T-cell (primary cell): Measurements from ENCODE around the gene ARMS2. TPM values are rescaled to one million over a fixed set of nuclear protein-coding genes. Genes with fewer than 3 reads are reported as not detected.

Experiments used
- ATAC-seq, 4 experiments: fragments of 200-7000 bp in 3 of 4; fragments of 150-1000 bp in 1 of 4; cut with Tn5 transposase; replicated peaks in 1 of 4; 1 replicate in 3 of 4; 2 replicates in 1 of 4; pipeline ENCODE4 v1.10.0; 2021; ENCODE audit warnings: moderate library complexity in 3 of 4, mild to moderate bottlenecking in 2 of 4, moderate number of reproducible peaks in 1 of 4
- CTCF ChIA-PET, 2 donors: fragments of 300-600 bp; sonication (Branson Sonifier 250); formaldehyde crosslinking; loops; one replicate each; lab custom pipeline; 2022; ENCODE audit warnings: antibody characterized with exemption in 2 of 2; lab: Charles Lee
- POLR2A ChIA-PET, 2 donors: fragments of 300-600 bp; sonication (Branson Sonifier 250); formaldehyde crosslinking; loops; one replicate each; lab custom pipeline; 2022; ENCODE audit warnings: antibody characterized with exemption in 2 of 2; lab: Charles Lee
- DNase-seq, 35 experiments: peaks; one replicate each; pipeline versions ENCODE4 v3.0.0 to v3.0.0-alpha.2; 2013 to 2023
- H3K27ac ChIP-seq: one replicate; pipeline ENCODE4 v1.5.1; 2013; ENCODE audit warnings: low read length
- H3K27me3 ChIP-seq, 2 experiments: replicated peaks in 1 of 2; 1 replicate in 1 of 2; 2 replicates in 1 of 2; pipeline versions ENCODE4 v1.6.1 to v1.7.0; 2013; ENCODE audit warnings: low read length in 1 of 2, mixed read lengths in 1 of 2; ENCODE audit not compliant: control insufficient read depth in 2 of 2, insufficient read depth in 2 of 2; ENCODE audit errors: extremely low read depth in 1 of 2
- H3K36me3 ChIP-seq, 2 donors: 1 replicate in 1 of 2; 2 replicates in 1 of 2; pipeline versions ENCODE4 v1.6.1 to v1.7.0; 2013; ENCODE audit warnings: low read length in 1 of 2; ENCODE audit not compliant: control insufficient read depth in 2 of 2, insufficient read depth in 1 of 2; ENCODE audit errors: extremely low read depth in 1 of 2
- H3K4me1 ChIP-seq, 2 experiments: 1 replicate in 1 of 2; 2 replicates in 1 of 2; pipeline versions ENCODE4 v1.6.1 to v1.7.0; 2013; ENCODE audit warnings: low read length in 2 of 2, mixed read lengths in 1 of 2; ENCODE audit not compliant: insufficient read depth in 2 of 2, control insufficient read depth in 1 of 2; ENCODE audit errors: extremely low read depth in 1 of 2
- H3K4me3 ChIP-seq, 2 donors: 1 replicate in 1 of 2; 2 replicates in 1 of 2; pipeline versions ENCODE4 v1.5.1 to v1.7.0; 2013; ENCODE audit warnings: mild to moderate bottlenecking in 2 of 2, low read length in 1 of 2, moderate library complexity in 1 of 2; ENCODE audit not compliant: control insufficient read depth in 1 of 2; ENCODE audit errors: extremely low read depth in 1 of 2
- H3K9me3 ChIP-seq: 2 replicates; pipeline ENCODE4 v1.7.0; 2013
- H3K27ac Mint-ChIP-seq, 2 donors: one replicate each; pipeline ENCODE4 v1.8.0; 2020 to 2021; ENCODE audit warnings: mild to moderate bottlenecking in 2 of 2, mixed read lengths in 2 of 2
- H3K27me3 Mint-ChIP-seq, 2 donors: one replicate each; pipeline ENCODE4 v1.8.0; 2021 to 2022; ENCODE audit warnings: mixed read lengths in 2 of 2
- H3K36me3 Mint-ChIP-seq: one replicate; pipeline ENCODE4 v1.8.0; 2021; ENCODE audit warnings: mixed read lengths
- H3K4me1 Mint-ChIP-seq, 3 donors: one replicate each; pipeline ENCODE4 v1.8.0; 2020 to 2022; ENCODE audit warnings: mixed read lengths in 3 of 3, mild to moderate bottlenecking in 1 of 3
- H3K4me3 Mint-ChIP-seq, 3 donors: one replicate each; pipeline ENCODE4 v1.8.0; 2020 to 2022; ENCODE audit warnings: mild to moderate bottlenecking in 3 of 3, mixed read lengths in 3 of 3, moderate library complexity in 3 of 3
- H3K9me3 Mint-ChIP-seq, 3 donors: one replicate each; pipeline ENCODE4 v1.8.0; 2020 to 2022; ENCODE audit warnings: mixed read lengths in 3 of 3
- WGBS: methylation state at CpG from one replicate; pipeline ENCODE4 v1.1.5; 2013; ENCODE audit warnings: missing lambda C conversion rate; ENCODE audit not compliant: insufficient coverage; 5-methylcytosine and 5-hydroxymethylcytosine counted together
- total RNA-seq, 35 experiments: library from RNA in 6 of 35; stranded (reverse) in 6 of 35; fragments of 120-200 nt in 1 of 35; gene quantifications; one replicate each; pipeline versions ENCODE4 v1.2.1 to v1.2.4 and lab custom pipeline; 2013 to 2026

Gene ARMS2
- total RNA-seq, 5 donors from 2014 or later (not counting 1 experiment from before 2014, with no cell fraction given), result not detected

- ChIA-PET POLR2A (no interaction called here), CTCF (no interaction called here)
- H3K4me3 Mint-ChIP-seq, result no peak overlapping the region
- 80% methylated on average over 1 of the region's 11 CpGs for WGBS
- Histone ChIP-seq H3K4me3 (no peak overlapping the region), H3K27ac (no peak overlapping the region), H3K36me3 (no peaks in the 10 kb centered on the region), H3K27me3 (peaks cover 10 to 55% of the 10 kb centered on the region in 2 experiments), H3K4me1 (peaks cover 0 to 7% of the 10 kb centered on the region in 2 experiments), H3K9me3 (no peaks in the 10 kb centered on the region)
- ATAC-seq, result no peak
- no peaks in the 10 kb centered on the region for H3K9me3 Mint-ChIP-seq
- H3K4me1 Mint-ChIP-seq, result peaks cover 3 to 6% (median 4%) of the 10 kb centered on the region in 3 donors
- no peak overlapping the region for H3K27ac Mint-ChIP-seq
- H3K36me3 Mint-ChIP-seq, result no peaks in the 10 kb centered on the region
- no peak for DNase-seq
- H3K27me3 Mint-ChIP-seq, result peaks cover 29 to 43% of the 10 kb centered on the region in 2 donors
These were observed 1.1 kb downstream of the ARMS2 start for GRCh38 chr10:122455376-122456079.

- Histone ChIP-seq H3K4me1 (peaks cover 0 to 25% of the 10 kb centered on the region in 2 experiments), H3K27me3 (peaks cover 8 to 67% of the 10 kb centered on the region in 2 experiments), H3K4me3 (no peak overlapping the region), H3K36me3 (no peaks in the 10 kb centered on the region), H3K27ac (no peak overlapping the region), H3K9me3 (no peaks in the 10 kb centered on the region)
- Mint-ChIP-seq H3K27me3 (peaks cover 35 to 49% of the 10 kb centered on the region in 2 donors), H3K27ac (no peak overlapping the region), H3K4me1 (peaks cover 12 to 15% (median 14%) of the 10 kb centered on the region in 3 donors), H3K9me3 (no peaks in the 10 kb centered on the region), H3K36me3 (no peaks in the 10 kb centered on the region), H3K4me3 (no peak overlapping the region)
- CTCF ChIA-PET, result interaction anchor here in 1 of 2 donors (0.5 kb wide), 1 partner anchor 32 kb away, joined by 3 read pairs; no protein-coding TSS in a partner anchor
- DNase-seq (no peak), ATAC-seq (no peak)
- WGBS, result 63% methylated on average over 3 of the region's 5 CpGs
- POLR2A ChIA-PET, result interaction anchor here in 1 of 2 donors (0.5 kb wide), 1 partner anchor 38 kb away, joined by 3 read pairs; no protein-coding TSS in a partner anchor
These were observed 3.5 kb downstream of the ARMS2 start for GRCh38 chr10:122457934-122458333.

- H3K36me3 ChIP-seq, result no peaks in the 10 kb centered on the region
- Mint-ChIP-seq H3K27me3 (peaks cover 41 to 56% of the 10 kb centered on the region in 2 donors), H3K9me3 (no peaks in the 10 kb centered on the region), H3K27ac (peak overlapping the region in 1 of 2 donors; percentile 73), H3K4me1 (peaks cover 14 to 22% (median 19%) of the 10 kb centered on the region in 3 donors), H3K4me3 (no peak overlapping the region), H3K36me3 (no peaks in the 10 kb centered on the region)
- H3K9me3 ChIP-seq, result no peaks in the 10 kb centered on the region
- ATAC-seq, result no peak
- ChIA-PET CTCF (no interaction called here), POLR2A (no interaction called here)
- no peak overlapping the region for H3K4me3 ChIP-seq
- H3K27ac ChIP-seq, result no peak overlapping the region
- H3K4me1 ChIP-seq, result peaks cover 0 to 26% of the 10 kb centered on the region in 2 experiments
- peaks cover 7 to 67% of the 10 kb centered on the region in 2 experiments for H3K27me3 ChIP-seq
- DNase-seq, result no peak
- WGBS, result 67% methylated on average over 1 of the region's 6 CpGs
These were observed 4.2 kb downstream of the ARMS2 start for GRCh38 chr10:122458693-122459092.

GRCh38 chr10:122459561-122460273 lies 5.3 kb downstream of the ARMS2 start:
- ChIA-PET CTCF (no interaction called here), POLR2A (no interaction called here)
- H3K4me3 ChIP-seq, result no peak overlapping the region
- H3K27me3 ChIP-seq, result peaks cover 9 to 69% of the 10 kb centered on the region in 2 experiments
- ATAC-seq (no peak), DNase-seq (no peak)
- H3K4me1 Mint-ChIP-seq, result peaks cover 14 to 22% (median 19%) of the 10 kb centered on the region in 3 donors
- no peak overlapping the region for H3K27ac Mint-ChIP-seq
- H3K4me3 Mint-ChIP-seq, result peak overlapping the region in 1 of 3 donors; percentile 30
- peaks cover 49 to 59% of the 10 kb centered on the region in 2 donors for H3K27me3 Mint-ChIP-seq
- peaks cover 0 to 26% of the 10 kb centered on the region in 2 experiments for H3K4me1 ChIP-seq
- no peaks in the 10 kb centered on the region for H3K36me3 ChIP-seq
- H3K36me3 Mint-ChIP-seq, result no peaks in the 10 kb centered on the region
- no peak overlapping the region for H3K27ac ChIP-seq
- WGBS, result 39% methylated on average over 9 of the region's 14 CpGs
- no peaks in the 10 kb centered on the region for H3K9me3 Mint-ChIP-seq
- no peaks in the 10 kb centered on the region for H3K9me3 ChIP-seq

GRCh38 chr10:122460891-122461293 lies 6.4 kb downstream of the ARMS2 start:
- Histone ChIP-seq H3K36me3 (no peaks in the 10 kb centered on the region), H3K9me3 (no peaks in the 10 kb centered on the region), H3K4me3 (peak overlapping the region in 1 of 2 donors; percentile 19), H3K27me3 (peaks cover 9 to 67% of the 10 kb centered on the region in 2 experiments), H3K27ac (no peak overlapping the region), H3K4me1 (peaks cover 0 to 26% of the 10 kb centered on the region in 2 experiments)
- Mint-ChIP-seq H3K27ac (no peak overlapping the region), H3K4me3 (peak overlapping the region; percentile 30 to 61 (median 37)), H3K4me1 (peaks cover 14 to 22% (median 19%) of the 10 kb centered on the region in 3 donors), H3K27me3 (peaks cover 50 to 67% of the 10 kb centered on the region in 2 donors), H3K9me3 (no peaks in the 10 kb centered on the region), H3K36me3 (no peaks in the 10 kb centered on the region)
- 2% methylated on average over 38 of the region's 40 CpGs for WGBS
- ATAC-seq (no peak), DNase-seq (no peak)
- ChIA-PET POLR2A (no interaction called here), CTCF (no interaction called here)

GRCh38 chr10:122461367-122461728 lies 6.9 kb downstream of the ARMS2 start, which contains the start of gene HTRA1:
TSS of gene HTRA1 (plus strand) at chr10:122461553. CDS start at chr10:122461653, 100 bp downstream.
- Mint-ChIP-seq H3K27me3 (peaks cover 52 to 67% of the 10 kb centered on the region in 2 donors), H3K27ac (no peak within 1 kb of the TSS), H3K9me3 (no peaks in the 10 kb centered on the region), H3K4me3 (peak within 1 kb of the TSS; percentile 79 to 81 (median 81)), H3K36me3 (no peaks in the 10 kb centered on the region), H3K4me1 (peaks cover 14 to 22% (median 19%) of the 10 kb centered on the region in 3 donors)
- peaks cover 9 to 67% of the 10 kb centered on the region in 2 experiments for H3K27me3 ChIP-seq
- no peak within 1 kb of the TSS for H3K27ac ChIP-seq
- peak in 2 of 4 experiments; percentile 22 to 26 for ATAC-seq
- CTCF ChIA-PET, result no interaction called here
- DNase-seq, result no peak
- no peaks in the 10 kb centered on the region for H3K9me3 ChIP-seq
- peaks cover 0 to 26% of the 10 kb centered on the region in 2 experiments for H3K4me1 ChIP-seq
- POLR2A ChIA-PET, result no interaction called here
- 1% methylated on average over 53 of the region's 56 CpGs for WGBS
- no peaks in the 10 kb centered on the region for H3K36me3 ChIP-seq
- peak within 1 kb of the TSS; percentile 25 to 45 for H3K4me3 ChIP-seq
